Stimulated activated naive CD8-positive, alpha-beta T cell treated with anti-CD3 and anti-CD28 coated beads, Interleukin-15, Interleukin-2, amounts not matched to agents 100 ng/mL and 50 ng/mL, for 24 hours (primary cell): ENCODE results near the gene CEP68.

Experiments used
- H3K27ac Mint-ChIP-seq: one replicate; pipeline ENCODE4 v1.8.0; 2021; ENCODE audit warnings: mild to moderate bottlenecking, mixed read lengths
- H3K27me3 Mint-ChIP-seq: one replicate; pipeline ENCODE4 v1.8.0; 2021; ENCODE audit warnings: mixed read lengths
- H3K36me3 Mint-ChIP-seq: one replicate; pipeline ENCODE4 v1.8.0; 2021; ENCODE audit warnings: low read depth, mixed read lengths
- H3K4me1 Mint-ChIP-seq: one replicate; pipeline ENCODE4 v1.8.0; 2021; ENCODE audit warnings: low read depth, mixed read lengths
- H3K4me3 Mint-ChIP-seq: one replicate; pipeline ENCODE4 v1.8.0; 2021; ENCODE audit warnings: mild to moderate bottlenecking, mixed read lengths
- H3K9me3 Mint-ChIP-seq: one replicate; pipeline ENCODE4 v1.8.0; 2021; ENCODE audit warnings: mixed read lengths

CEP68 gene

GRCh38 chr2:65040400-65041261 is 15.6 kb upstream of the CEP68 start:
- Mint-ChIP-seq H3K36me3 (peaks cover 26% of the 10 kb centered on the region), H3K4me1 (peaks cover 9% of the 10 kb centered on the region), H3K4me3 (no peak overlapping the region), H3K27ac (no peak overlapping the region), H3K27me3 (no peaks in the 10 kb centered on the region), H3K9me3 (peaks cover 7% of the 10 kb centered on the region)

GRCh38 chr2:65043001-65043400 is 13.2 kb upstream of the CEP68 start:
- peaks cover 9% of the 10 kb centered on the region for H3K4me1 Mint-ChIP-seq
- H3K4me3 Mint-ChIP-seq: no peak overlapping the region
- H3K27me3 Mint-ChIP-seq: no peaks in the 10 kb centered on the region
- H3K36me3 Mint-ChIP-seq: peaks cover 28% of the 10 kb centered on the region
- H3K27ac Mint-ChIP-seq: no peak overlapping the region
- peaks cover 7% of the 10 kb centered on the region for H3K9me3 Mint-ChIP-seq

DNA sequence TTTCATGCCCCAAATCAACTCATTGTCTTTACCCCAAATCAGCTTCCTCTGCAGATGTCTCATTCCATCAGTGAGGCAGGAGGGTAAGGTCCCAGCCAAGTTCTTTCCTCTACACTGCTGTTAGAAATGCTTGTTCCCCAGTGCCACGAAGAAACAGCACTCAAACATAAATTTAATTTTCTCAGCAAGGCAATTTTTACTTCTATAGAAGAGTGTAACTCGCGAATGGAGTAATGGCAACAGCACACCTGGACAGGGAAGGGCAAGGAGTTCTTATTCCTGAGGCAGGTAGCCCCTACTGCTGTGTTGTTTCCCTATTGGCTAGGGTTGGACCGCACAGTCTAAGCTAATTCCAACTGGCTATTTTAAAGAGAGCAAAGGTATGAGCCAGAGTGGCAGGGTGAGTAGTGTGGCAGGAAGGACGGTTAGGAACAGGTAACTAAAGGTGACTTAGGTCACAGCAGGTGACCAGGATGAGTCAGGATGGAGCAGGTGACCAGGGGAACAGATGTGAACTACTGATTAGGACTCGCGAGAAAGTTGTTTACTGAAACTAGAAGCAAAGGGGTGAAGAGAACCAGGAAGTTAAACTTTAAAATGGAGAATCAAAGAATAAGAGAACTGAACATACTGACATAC is 12.0 kb upstream of the CEP68 start:
- H3K4me3 Mint-ChIP-seq: no peak overlapping the region
- peaks cover 7% of the 10 kb centered on the region for H3K9me3 Mint-ChIP-seq
- H3K27me3 Mint-ChIP-seq: no peaks in the 10 kb centered on the region
- H3K4me1 Mint-ChIP-seq: peaks cover 9% of the 10 kb centered on the region
- H3K27ac Mint-ChIP-seq: peak overlapping the region; percentile 76
- peaks cover 37% of the 10 kb centered on the region for H3K36me3 Mint-ChIP-seq

GRCh38 chr2:65045651-65046050 is 10.6 kb upstream of the CEP68 start:
- Mint-ChIP-seq H3K36me3 (peaks cover 37% of the 10 kb centered on the region), H3K27me3 (no peaks in the 10 kb centered on the region), H3K9me3 (peaks cover 7% of the 10 kb centered on the region), H3K4me1 (peaks cover 2% of the 10 kb centered on the region), H3K4me3 (no peak overlapping the region), H3K27ac (no peak overlapping the region)

- no peaks in the 10 kb centered on the region for H3K27me3 Mint-ChIP-seq
- no peak overlapping the region for H3K4me3 Mint-ChIP-seq
- H3K9me3 Mint-ChIP-seq: peaks cover 7% of the 10 kb centered on the region
- peaks cover under 1% of the 10 kb centered on the region for H3K4me1 Mint-ChIP-seq
- peaks cover 37% of the 10 kb centered on the region for H3K36me3 Mint-ChIP-seq
- no peak overlapping the region for H3K27ac Mint-ChIP-seq
Measured at GRCh38 chr2:65046633-65047407, 9.4 kb upstream of the CEP68 start.

GRCh38 chr2:65049010-65049639 is 7.1 kb upstream of the CEP68 start:
- peaks cover 20% of the 10 kb centered on the region for H3K4me1 Mint-ChIP-seq
- no peaks in the 10 kb centered on the region for H3K27me3 Mint-ChIP-seq
- peaks cover 25% of the 10 kb centered on the region for H3K36me3 Mint-ChIP-seq
- peaks cover 5% of the 10 kb centered on the region for H3K9me3 Mint-ChIP-seq
- no peak overlapping the region for H3K4me3 Mint-ChIP-seq
- H3K27ac Mint-ChIP-seq: no peak overlapping the region

DNA sequence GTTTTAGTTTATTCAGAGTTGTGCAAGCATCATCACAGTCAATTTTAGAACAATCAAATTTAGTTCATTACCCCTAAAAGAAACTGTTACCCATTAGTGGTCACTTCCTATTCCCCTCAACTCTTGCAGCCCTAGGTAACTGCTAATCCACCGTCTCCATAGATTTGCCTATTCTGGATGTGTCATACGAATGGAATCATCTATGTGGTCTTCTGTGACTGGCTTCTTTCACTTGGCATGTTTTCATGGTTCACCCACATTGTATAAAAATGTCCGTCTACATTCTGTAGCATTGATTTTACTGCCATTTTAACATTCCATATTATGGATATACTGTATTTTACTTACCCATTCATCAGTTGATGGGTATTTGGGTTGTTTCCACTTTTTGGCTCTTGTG is 5.3 kb upstream of the CEP68 start:
- Mint-ChIP-seq H3K4me3 (no peak overlapping the region), H3K27ac (no peak overlapping the region), H3K4me1 (peaks cover 37% of the 10 kb centered on the region), H3K9me3 (no peaks in the 10 kb centered on the region), H3K36me3 (peaks cover 11% of the 10 kb centered on the region), H3K27me3 (no peaks in the 10 kb centered on the region)

GRCh38 chr2:65053199-65053598 is 3.0 kb upstream of the CEP68 start:
- H3K27ac Mint-ChIP-seq: peak overlapping the region; percentile 38
- H3K4me1 Mint-ChIP-seq: peaks cover 51% of the 10 kb centered on the region
- H3K4me3 Mint-ChIP-seq: no peak overlapping the region
- peaks cover 6% of the 10 kb centered on the region for H3K36me3 Mint-ChIP-seq
- no peaks in the 10 kb centered on the region for H3K27me3 Mint-ChIP-seq
- H3K9me3 Mint-ChIP-seq: no peaks in the 10 kb centered on the region

DNA sequence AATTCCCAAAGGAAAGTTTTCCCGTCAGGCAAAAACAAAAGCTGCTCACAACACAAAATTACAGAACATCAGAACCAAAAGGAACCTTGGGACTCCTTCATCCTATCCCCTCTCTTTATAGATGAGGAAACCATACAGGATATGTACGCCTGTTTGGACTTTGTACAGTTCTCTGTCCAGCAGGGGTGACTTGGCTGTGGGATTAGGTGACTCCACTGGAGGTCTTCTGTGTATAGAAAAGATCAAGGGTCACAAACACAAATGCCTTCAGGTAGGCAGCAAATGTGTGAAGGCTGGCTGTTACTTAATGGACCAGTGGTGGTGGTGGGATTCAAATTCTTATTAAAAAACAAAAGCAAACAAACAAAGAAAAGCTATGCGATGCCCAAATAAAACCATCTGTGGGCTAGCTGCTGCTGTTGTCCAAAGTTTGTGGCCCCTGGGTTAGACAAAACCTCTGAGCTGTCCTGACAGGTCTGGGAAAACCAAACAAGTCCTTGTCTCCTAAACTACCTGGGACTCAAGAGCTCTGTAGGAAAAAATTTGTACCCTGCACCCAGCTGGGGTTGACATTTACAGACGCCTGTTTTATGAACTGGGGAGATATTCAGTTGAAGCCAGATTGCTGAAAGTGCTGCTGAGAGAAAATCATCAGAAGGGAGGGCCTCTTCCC is 1.3 kb upstream of the CEP68 start:
- Mint-ChIP-seq H3K27ac (no peak overlapping the region), H3K36me3 (no peaks in the 10 kb centered on the region), H3K4me1 (peaks cover 60% of the 10 kb centered on the region), H3K9me3 (no peaks in the 10 kb centered on the region), H3K4me3 (peak overlapping the region; percentile 93), H3K27me3 (no peaks in the 10 kb centered on the region)

GRCh38 chr2:65055422-65056214 is 598 bp upstream of the CEP68 start:
- Mint-ChIP-seq H3K27ac (peak overlapping the region; percentile 81), H3K9me3 (no peaks in the 10 kb centered on the region), H3K27me3 (no peaks in the 10 kb centered on the region), H3K36me3 (no peaks in the 10 kb centered on the region), H3K4me1 (peaks cover 60% of the 10 kb centered on the region), H3K4me3 (peak overlapping the region; percentile 93)

- H3K4me3 Mint-ChIP-seq: peak overlapping the region; percentile 82
- peaks cover 57% of the 10 kb centered on the region for H3K4me1 Mint-ChIP-seq
- no peaks in the 10 kb centered on the region for H3K36me3 Mint-ChIP-seq
- peak overlapping the region; percentile 42 for H3K27ac Mint-ChIP-seq
- no peaks in the 10 kb centered on the region for H3K9me3 Mint-ChIP-seq
- H3K27me3 Mint-ChIP-seq: no peaks in the 10 kb centered on the region
Measured at GRCh38 chr2:65057054-65057375, 799 bp downstream of the CEP68 start.

GRCh38 chr2:65057391-65058052 is 1.3 kb downstream of the CEP68 start:
- H3K4me3 Mint-ChIP-seq: peak overlapping the region; percentile 82
- H3K27me3 Mint-ChIP-seq: no peaks in the 10 kb centered on the region
- H3K9me3 Mint-ChIP-seq: no peaks in the 10 kb centered on the region
- H3K27ac Mint-ChIP-seq: peak overlapping the region; percentile 42
- no peaks in the 10 kb centered on the region for H3K36me3 Mint-ChIP-seq
- peaks cover 55% of the 10 kb centered on the region for H3K4me1 Mint-ChIP-seq

- Mint-ChIP-seq H3K4me3 (no peak overlapping the region), H3K27ac (no peak overlapping the region), H3K4me1 (peaks cover 42% of the 10 kb centered on the region), H3K36me3 (no peaks in the 10 kb centered on the region), H3K9me3 (no peaks in the 10 kb centered on the region), H3K27me3 (no peaks in the 10 kb centered on the region)
Measured at GRCh38 chr2:65059071-65059470, 2.9 kb downstream of the CEP68 start.
